K562 (cell line): ENCODE data around the gene GMDS.

Experiments used
- CTCF ChIP-seq, 3 experiments: IDR thresholded peaks in 2 of 3; conservative IDR thresholded peaks in 1 of 3; 2 replicates each; pipeline ENCODE4 v1.5.1; 2011 to 2012; ENCODE audit warnings: low read length in 3 of 3, mild to moderate bottlenecking in 3 of 3, control low read depth in 2 of 3, improper control_type of control experiment in 1 of 3, inconsistent platforms in 1 of 3, low read depth in 1 of 3, mixed read lengths in 1 of 3, moderate library complexity in 1 of 3; ENCODE audit not compliant: insufficient read depth in 2 of 3
- MAX ChIP-seq: sonication (generic); formaldehyde crosslinking; IDR thresholded peaks from 2 replicates; pipeline ENCODE4 v1.9.0; 2022; ENCODE audit warnings: mild to moderate bottlenecking, missing genetic modification reagents
- POLR2AphosphoS5 ChIP-seq: IDR thresholded peaks from 2 replicates; pipeline ENCODE4 v1.6.1; 2011; ENCODE audit warnings: mild to moderate bottlenecking, low read depth, low read length, moderate library complexity; ENCODE audit not compliant: control insufficient read depth, insufficient read depth
- PRPF4 ChIP-seq: fragments of 200-400 bp; formaldehyde crosslinking; IDR thresholded peaks from one replicate; pipeline ENCODE4 v1.6.1; 2017; ENCODE audit warnings: low read length, low read depth, mild to moderate bottlenecking; ENCODE audit not compliant: insufficient read depth, poor library complexity, severe bottlenecking
- RFX5 ChIP-seq: IDR thresholded peaks from 2 replicates; pipeline ENCODE4 v1.6.1; 2011; ENCODE audit warnings: low read depth, mild to moderate bottlenecking, improper control_type of control experiment, low read length

GRCh38 chr6:1652842-1653241, 592.6 kb downstream of the GMDS start:
- no peak for TF ChIP-seq RFX5
- TF ChIP-seq MAX, result no peak
- no peak for TF ChIP-seq CTCF (IDR thresholded peaks at IDR 0.05 in 2 of 3, conservative IDR thresholded peaks at IDR 0.05 in 1 of 3; ENCODE audit: insufficient read depth in 2 of 3, low read depth in 1 of 3, low read length in 3 of 3)
- TF ChIP-seq PRPF4, result no peak
- no peak for TF ChIP-seq POLR2AphosphoS5
